Vagina (tissue), 2 donors: Measurements from ENCODE around the gene DNAJB1. TPM values are rescaled to one million over a fixed set of nuclear protein-coding genes. Genes with fewer than 3 reads are reported as not detected.
"Not testable (repeated sequence)": the region's sequence is repeated elsewhere in the genome, so short reads cannot be mapped to it uniquely, and the experiment has no call there.

Experiments used
- DNase-seq, 2 donors: peaks; one replicate each; pipeline ENCODE4 v3.0.0-alpha.2; 2017; ENCODE audit errors: extremely low spot score in 2 of 2
- H3K27ac ChIP-seq: fragments of 200-600 bp; sonication (generic); one replicate; pipeline ENCODE4 v1.5.1; 2019
- H3K27me3 ChIP-seq: fragments of 200-600 bp; sonication (generic); one replicate; pipeline ENCODE4 v1.5.1; 2019
- H3K36me3 ChIP-seq, 2 donors: fragments of 200-600 bp; sonication (generic); one replicate each; pipeline ENCODE4 v1.5.1; 2017 to 2019
- H3K4me1 ChIP-seq: fragments of 200-600 bp; sonication (generic); one replicate; pipeline ENCODE4 v1.5.1; 2019
- H3K4me3 ChIP-seq, 2 donors: fragments of 200-600 bp; sonication (generic); 1 replicate in 1 of 2; 2 replicates in 1 of 2; pipeline ENCODE4 v1.5.1; 2016 to 2019
- H3K9me3 ChIP-seq: fragments of 200-600 bp; sonication (generic); one replicate; pipeline ENCODE4 v1.5.1; 2019
- POLR2A ChIP-seq, 2 donors: fragments of 450-650 bp; IDR thresholded peaks; one replicate each; pipeline ENCODE4 v1.6.1; 2017; ENCODE audit warnings: antibody characterized with exemption in 2 of 2, mild to moderate bottlenecking in 2 of 2, moderate library complexity in 2 of 2
- POLR2AphosphoS5 ChIP-seq, 2 donors: sonication (generic); formaldehyde crosslinking; IDR thresholded peaks; one replicate each; pipeline ENCODE4 v1.9.0; 2017; ENCODE audit warnings: antibody characterized with exemption in 2 of 2, mild to moderate bottlenecking in 2 of 2, low read depth in 1 of 2; ENCODE audit not compliant: insufficient read depth in 1 of 2
- intact Hi-C: fragments of 100-400 bp; cut with DNase I; formaldehyde crosslinking; loops from one replicate; pipeline ENCODE4 v1.15.1; 2023
- total RNA-seq: library from RNA; depleted of rRNA; stranded (reverse); fragments of >200 nt; gene quantifications from one replicate; pipeline ENCODE4 v1.2.3, GENCODE V29; 2016
- TF ChIP-seq, protein P1 (sequence below), 3 experiments: fragments of 450-650 bp in 2 of 3; fragments of 200-600 bp in 1 of 3; sonication (generic) in 1 of 3; IDR thresholded peaks; one replicate each; pipeline ENCODE4 v1.5.1; 2017 to 2019; ENCODE audit warnings: antibody characterized with exemption in 3 of 3, mild to moderate bottlenecking in 2 of 3, moderate library complexity in 2 of 3

Gene DNAJB1
- total RNA-seq, 1 donor from 2014 or later, result 164 TPM

DNA sequence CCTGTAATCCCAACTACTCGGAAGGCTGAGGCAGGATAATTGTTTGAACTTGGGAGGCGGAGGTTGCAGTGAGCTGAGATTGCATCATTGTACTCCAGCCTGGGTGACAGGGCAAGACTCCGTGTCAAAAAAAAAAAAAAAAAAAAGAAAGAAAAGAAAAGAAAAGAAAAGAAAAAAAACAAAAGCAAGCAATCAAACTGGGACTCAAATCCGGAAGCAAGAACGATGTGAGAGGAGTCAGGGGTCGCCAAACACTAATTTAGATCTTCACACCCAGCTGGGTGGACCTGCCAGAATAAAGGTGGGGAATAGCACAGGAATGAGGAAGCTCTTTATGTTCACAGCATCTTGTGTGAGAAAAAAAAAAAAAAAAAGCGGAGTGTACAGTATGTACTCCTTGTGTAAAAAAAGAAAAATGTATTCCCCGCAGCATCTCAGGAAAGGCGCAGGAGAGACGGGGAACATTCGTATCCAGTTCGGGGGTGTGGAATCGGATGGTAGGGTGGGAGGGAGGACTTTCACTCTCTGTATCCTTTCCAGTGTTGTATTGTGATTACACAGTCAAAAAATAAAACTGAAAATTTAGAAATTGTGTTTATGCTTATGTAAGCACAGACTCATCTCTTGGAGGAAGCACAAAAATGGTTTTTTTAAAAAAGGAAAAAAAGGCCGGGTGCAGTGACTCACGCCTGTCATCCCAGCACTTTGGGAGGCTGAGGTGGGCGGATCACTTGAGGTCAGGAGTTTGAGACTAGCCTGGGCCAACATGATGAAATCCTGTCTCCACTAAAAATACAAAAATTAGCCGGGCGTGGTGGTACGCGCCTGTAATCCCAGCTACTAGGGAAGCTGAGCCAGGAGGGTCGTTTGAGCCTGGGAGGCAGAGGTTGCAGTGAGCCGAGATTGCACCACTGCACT lies 7.6 kb downstream of the DNAJB1 start:
- Histone ChIP-seq H3K27ac (peak overlapping the region; percentile 86), H3K9me3 (no peaks in the 10 kb centered on the region), H3K27me3 (no peaks in the 10 kb centered on the region), H3K36me3 (peaks cover 0 to 21% of the 10 kb centered on the region in 2 donors), H3K4me1 (peaks cover 12% of the 10 kb centered on the region), H3K4me3 (no peak overlapping the region)
- no peak for TF ChIP-seq POLR2A (IDR thresholded peaks at IDR 0.05)
- TF ChIP-seq POLR2AphosphoS5 (IDR thresholded peaks at IDR 0.05; ENCODE audit: insufficient read depth in 1 of 2, low read depth in 1 of 2), result peak; percentile 62 to 76
- intact Hi-C loops, result no loop called here
- DNase-seq, result no peak

- TF ChIP-seq POLR2A (IDR thresholded peaks at IDR 0.05) (no peak), POLR2AphosphoS5 (IDR thresholded peaks at IDR 0.05; ENCODE audit: insufficient read depth in 1 of 2, low read depth in 1 of 2) (no peak)
- TF ChIP-seq, protein P1, sequence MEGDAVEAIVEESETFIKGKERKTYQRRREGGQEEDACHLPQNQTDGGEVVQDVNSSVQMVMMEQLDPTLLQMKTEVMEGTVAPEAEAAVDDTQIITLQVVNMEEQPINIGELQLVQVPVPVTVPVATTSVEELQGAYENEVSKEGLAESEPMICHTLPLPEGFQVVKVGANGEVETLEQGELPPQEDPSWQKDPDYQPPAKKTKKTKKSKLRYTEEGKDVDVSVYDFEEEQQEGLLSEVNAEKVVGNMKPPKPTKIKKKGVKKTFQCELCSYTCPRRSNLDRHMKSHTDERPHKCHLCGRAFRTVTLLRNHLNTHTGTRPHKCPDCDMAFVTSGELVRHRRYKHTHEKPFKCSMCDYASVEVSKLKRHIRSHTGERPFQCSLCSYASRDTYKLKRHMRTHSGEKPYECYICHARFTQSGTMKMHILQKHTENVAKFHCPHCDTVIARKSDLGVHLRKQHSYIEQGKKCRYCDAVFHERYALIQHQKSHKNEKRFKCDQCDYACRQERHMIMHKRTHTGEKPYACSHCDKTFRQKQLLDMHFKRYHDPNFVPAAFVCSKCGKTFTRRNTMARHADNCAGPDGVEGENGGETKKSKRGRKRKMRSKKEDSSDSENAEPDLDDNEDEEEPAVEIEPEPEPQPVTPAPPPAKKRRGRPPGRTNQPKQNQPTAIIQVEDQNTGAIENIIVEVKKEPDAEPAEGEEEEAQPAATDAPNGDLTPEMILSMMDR (IDR thresholded peaks at IDR 0.05), result no peak
- no peak overlapping the region for H3K4me3 ChIP-seq
- peak overlapping the region; percentile 46 for H3K27ac ChIP-seq
- H3K36me3 ChIP-seq, result no peaks in the 10 kb centered on the region
- intact Hi-C loops, result no loop called here
- no peak for DNase-seq
- H3K4me1 ChIP-seq, result no peaks in the 10 kb centered on the region
- no peaks in the 10 kb centered on the region for H3K9me3 ChIP-seq
- H3K27me3 ChIP-seq, result no peaks in the 10 kb centered on the region
Measured at GRCh38 chr19:14507704-14508542, 10.3 kb downstream of the DNAJB1 start.

- Histone ChIP-seq H3K4me3 (no peak overlapping the region), H3K36me3 (no peaks in the 10 kb centered on the region), H3K4me1 (no peaks in the 10 kb centered on the region), H3K27ac (peak overlapping the region; percentile 77), H3K9me3 (no peaks in the 10 kb centered on the region), H3K27me3 (no peaks in the 10 kb centered on the region)
- DNase-seq, result no peak
- intact Hi-C loops, result no loop called here
- TF ChIP-seq, protein P1 (IDR thresholded peaks at IDR 0.05), result peak; percentile 6 to 44 (median 23)
- no peak for TF ChIP-seq POLR2AphosphoS5 (IDR thresholded peaks at IDR 0.05; ENCODE audit: insufficient read depth in 1 of 2, low read depth in 1 of 2)
Measured at GRCh38 chr19:14505488-14506239, 12.5 kb downstream of the DNAJB1 start.

- intact Hi-C loops, DNase-seq, H3K9me3 ChIP-seq, H3K36me3 ChIP-seq, H3K27me3 ChIP-seq, H3K4me3 ChIP-seq, H3K4me1 ChIP-seq, H3K27ac ChIP-seq: not testable (repeated sequence)
Measured at GRCh38 chr19:14504575-14504974, 13.6 kb downstream of the DNAJB1 start.

DNA sequence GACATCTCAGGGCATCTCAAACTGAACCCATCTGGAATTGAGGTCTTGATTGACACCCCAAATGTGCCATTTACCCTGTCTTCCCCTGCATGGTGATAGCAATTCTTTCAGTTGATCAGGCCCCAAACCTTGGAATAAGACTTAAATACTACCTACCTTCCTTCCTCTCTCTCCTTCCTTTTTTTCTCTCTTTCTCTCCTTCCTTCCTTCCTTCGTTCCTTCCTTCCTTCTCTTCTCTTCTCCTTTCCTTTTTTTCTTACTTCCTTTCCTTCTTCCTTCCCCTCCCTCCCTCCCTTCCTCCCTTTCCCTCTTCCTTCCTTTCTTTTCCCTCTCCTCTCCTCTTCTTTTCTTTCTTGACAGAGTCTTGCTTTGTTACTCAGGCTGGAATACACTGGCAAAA lies 14.9 kb downstream of the DNAJB1 start:
- TF ChIP-seq, protein P1 (IDR thresholded peaks at IDR 0.05), result no peak
- TF ChIP-seq POLR2A (IDR thresholded peaks at IDR 0.05) (no peak), POLR2AphosphoS5 (IDR thresholded peaks at IDR 0.05; ENCODE audit: insufficient read depth in 1 of 2, low read depth in 1 of 2) (no peak)
- no peak overlapping the region for H3K27ac ChIP-seq
- peaks cover 3% of the 10 kb centered on the region for H3K4me1 ChIP-seq
- H3K9me3 ChIP-seq, result no peaks in the 10 kb centered on the region
- DNase-seq, result no peak
- H3K27me3 ChIP-seq, result no peaks in the 10 kb centered on the region
- H3K36me3 ChIP-seq, result no peaks in the 10 kb centered on the region
- no peak overlapping the region for H3K4me3 ChIP-seq
- intact Hi-C loops, result no loop called here
